HepG2 (cell line): Measurements from ENCODE around the gene MFSD12. TPM values are rescaled to one million over a fixed set of nuclear protein-coding genes. Genes with fewer than 3 reads are reported as not detected.

Experiments used
- ETS1 ChIP-seq: sonication (generic); formaldehyde crosslinking; IDR thresholded peaks from 2 replicates; pipeline ENCODE4 v1.4.0; 2020; ENCODE audit warnings: missing genetic modification reagents
- GATAD2A ChIP-seq: IDR thresholded peaks from 2 replicates; pipeline ENCODE4 v1.6.1; 2016
- HCFC1 ChIP-seq: fragments of 150-350 bp; IDR thresholded peaks from 2 replicates; pipeline ENCODE4 v1.6.1; 2014; ENCODE audit warnings: low read depth, low read length
- KAT2B ChIP-seq: fragments of 150-350 bp; IDR thresholded peaks from 2 replicates; pipeline ENCODE4 v1.6.1; 2014; ENCODE audit warnings: low read depth, low read length, borderline replicate concordance
- MAFG ChIP-seq: sonication (generic); formaldehyde crosslinking; IDR thresholded peaks from 2 replicates; pipeline ENCODE4 v1.5.1; 2020; ENCODE audit warnings: mild to moderate bottlenecking, missing genetic modification reagents
- MATR3 ChIP-seq: sonication (generic); formaldehyde crosslinking; IDR thresholded peaks from 2 replicates; pipeline ENCODE4 v1.4.0; 2020; ENCODE audit warnings: missing genetic modification reagents
- MTF1 ChIP-seq: sonication (generic); formaldehyde crosslinking; IDR thresholded peaks from 2 replicates; pipeline ENCODE4 v1.5.0; 2020; ENCODE audit warnings: missing genetic modification reagents
- PRDM15 ChIP-seq: sonication (generic); formaldehyde crosslinking; IDR thresholded peaks from 2 replicates; pipeline ENCODE4 v1.4.0; 2020; ENCODE audit warnings: missing genetic modification reagents
- RFX5 ChIP-seq: IDR thresholded peaks from 2 replicates; pipeline ENCODE4 v1.6.1; 2011; ENCODE audit warnings: low read depth, low read length, improper control_type of control experiment
- RXRB ChIP-seq: IDR thresholded peaks from 2 replicates; pipeline ENCODE4 v1.6.1; 2016; ENCODE audit warnings: borderline replicate concordance, missing genetic modification reagents, missing compliant biosample characterization
- YEATS2 ChIP-seq: sonication (generic); formaldehyde crosslinking; IDR thresholded peaks from 2 replicates; pipeline ENCODE4 v1.4.0; 2020; ENCODE audit warnings: missing genetic modification reagents, borderline replicate concordance
- ZNF430 ChIP-seq: sonication (generic); formaldehyde crosslinking; IDR thresholded peaks from 2 replicates; pipeline ENCODE4 v1.9.0; 2021; ENCODE audit warnings: mild to moderate bottlenecking, missing genetic modification reagents
- ZNF460 ChIP-seq: sonication (generic); formaldehyde crosslinking; IDR thresholded peaks from 2 replicates; pipeline ENCODE4 v1.5.1; 2020; ENCODE audit warnings: missing genetic modification reagents, mild to moderate bottlenecking, borderline replicate concordance
- ZNF501 ChIP-seq: sonication (generic); formaldehyde crosslinking; IDR thresholded peaks from 2 replicates; pipeline ENCODE4 v1.5.1; 2020; ENCODE audit warnings: mild to moderate bottlenecking, moderate library complexity, missing genetic modification reagents
- ZNF556 ChIP-seq: sonication (generic); formaldehyde crosslinking; IDR thresholded peaks from 2 replicates; pipeline ENCODE4 v1.4.0; 2020; ENCODE audit warnings: mild to moderate bottlenecking, missing genetic modification reagents, borderline replicate concordance
- ZNF614 ChIP-seq: IDR thresholded peaks from 2 replicates; pipeline ENCODE4 v1.6.1; 2018; ENCODE audit warnings: missing biosample characterization, missing genetic modification reagents, inconsistent platforms, borderline replicate concordance
- ZNF672 ChIP-seq: sonication (generic); formaldehyde crosslinking; IDR thresholded peaks from 2 replicates; pipeline ENCODE4 v1.8.1; 2022; ENCODE audit warnings: missing genetic modification reagents
- ZNF775 ChIP-seq: sonication (generic); formaldehyde crosslinking; IDR thresholded peaks from 2 replicates; pipeline ENCODE4 v1.4.0; 2020; ENCODE audit warnings: missing genetic modification reagents, mild to moderate bottlenecking, moderate library complexity, borderline replicate concordance
- ZNF83 ChIP-seq: sonication (generic); formaldehyde crosslinking; IDR thresholded peaks from 2 replicates; pipeline ENCODE4 v1.4.0; 2020; ENCODE audit warnings: missing genetic modification reagents, mild to moderate bottlenecking, borderline replicate concordance
- polyA plus RNA-seq, 8 experiments: library from polyadenylated mRNA; depleted of rRNA in 3 of 8; stranded (reverse) in 7 of 8; unstranded in 1 of 8; fragments of >200 nt; fragmentation: Illumina TruSeq in 4 of 8; extraction: Trizol in 4 of 8; gene quantifications; 2 replicates each; pipeline versions ENCODE4 v1.2.1 to v1.2.3, GENCODE V29; 2011 to 2016; ENCODE audit warnings: low read depth in 4 of 8, missing spikeins in 1 of 8, mixed read lengths in 1 of 8; ENCODE audit not compliant: insufficient read depth in 1 of 8
- total RNA-seq, 5 experiments: library from RNA; depleted of rRNA; stranded (reverse); fragments of >200 nt; fragmentation: Illumina TruSeq; extraction: Trizol; gene quantifications; 2 replicates each; pipeline ENCODE4 v1.2.3, GENCODE V29; 2016; ENCODE audit warnings: low read depth in 1 of 5
- TF ChIP-seq, protein P1 (sequence below): sonication (generic); formaldehyde crosslinking; IDR thresholded peaks from 2 replicates; pipeline ENCODE4 v1.8.1; 2023; ENCODE audit warnings: mild to moderate bottlenecking, missing genetic modification reagents
- TF ChIP-seq, protein P2 (sequence below): sonication (generic); formaldehyde crosslinking; conservative IDR thresholded peaks from 2 replicates; pipeline ENCODE4 v1.4.0; 2020; ENCODE audit warnings: missing genetic modification reagents

Gene MFSD12
- total and polyA plus RNA-seq, 2 of the 13 experiments (the other 11 are each of a cell fraction or from before 2014, with no cell fraction given), result 27.2 to 29.1 TPM

DNA sequence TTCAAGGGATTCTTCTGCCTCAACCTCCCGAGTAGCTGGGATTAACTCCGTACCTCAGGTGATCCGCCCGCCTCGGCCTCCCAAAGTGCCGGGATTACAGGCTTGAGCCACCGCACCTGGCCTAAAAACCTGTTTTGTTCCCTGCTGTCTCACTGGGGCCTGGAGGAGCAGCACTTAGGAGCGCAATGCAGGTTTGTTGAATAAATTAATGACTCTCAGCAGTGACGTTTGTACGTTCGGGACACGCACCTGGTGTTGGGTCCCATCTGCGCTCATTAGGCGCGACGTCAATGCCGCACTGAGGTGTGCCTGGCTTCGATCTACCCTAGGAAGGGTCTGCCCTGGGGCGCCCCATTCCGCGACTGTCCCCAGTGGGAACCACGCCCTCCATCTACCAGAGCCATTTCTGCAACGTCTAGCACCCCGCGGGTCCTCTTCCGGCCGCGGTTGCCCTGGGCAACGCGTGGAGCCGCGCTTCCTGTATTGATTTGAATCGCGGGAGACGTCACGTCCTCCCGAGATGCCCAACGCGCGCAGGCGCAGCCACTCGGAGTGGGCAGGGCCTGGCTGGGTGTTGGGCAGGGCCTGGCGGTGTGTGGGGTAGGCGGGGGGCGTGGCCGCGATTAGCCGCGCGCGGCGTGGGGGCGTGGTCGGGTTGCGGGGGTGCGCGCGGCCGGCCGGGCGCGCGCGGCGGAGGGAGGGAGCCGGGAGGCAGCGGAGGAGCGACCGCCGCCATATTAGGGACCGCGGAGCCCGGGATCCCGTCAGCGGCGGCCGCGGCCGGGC is 51.6 kb downstream of the MFSD12 start, which contains the start of gene FZR1 (continued):
- peak; percentile 33; the same call in 1 of the 2 replicates for TF ChIP-seq RXRB
- no peak for TF ChIP-seq ETS1 (CRISPR knock-in tag)
- no peak for TF ChIP-seq MATR3 (CRISPR knock-in tag)
- peak; percentile 53; the same call in 1 of the 2 replicates for TF ChIP-seq ZNF430 (CRISPR knock-in tag)
- TF ChIP-seq GATAD2A (CRISPR knock-in tag), result peak; percentile 83
- no peak for TF ChIP-seq ZNF672
- TF ChIP-seq MTF1 (CRISPR knock-in tag), result no peak
- peak; percentile 86; the same call in 1 of the 2 replicates for TF ChIP-seq YEATS2 (CRISPR knock-in tag)
- peak; percentile 74; the same call in 1 of the 2 replicates for TF ChIP-seq ZNF501
- TF ChIP-seq ZNF775 (CRISPR knock-in tag), result no peak
- TF ChIP-seq KAT2B, result peak; percentile 60
- no peak for TF ChIP-seq ZNF460 (CRISPR knock-in tag)
- peak; percentile 59; the same call in 1 of the 2 replicates for TF ChIP-seq ZNF556 (CRISPR knock-in tag)
- TF ChIP-seq PRDM15 (CRISPR knock-in tag), result no peak
- TF ChIP-seq, protein P1, sequence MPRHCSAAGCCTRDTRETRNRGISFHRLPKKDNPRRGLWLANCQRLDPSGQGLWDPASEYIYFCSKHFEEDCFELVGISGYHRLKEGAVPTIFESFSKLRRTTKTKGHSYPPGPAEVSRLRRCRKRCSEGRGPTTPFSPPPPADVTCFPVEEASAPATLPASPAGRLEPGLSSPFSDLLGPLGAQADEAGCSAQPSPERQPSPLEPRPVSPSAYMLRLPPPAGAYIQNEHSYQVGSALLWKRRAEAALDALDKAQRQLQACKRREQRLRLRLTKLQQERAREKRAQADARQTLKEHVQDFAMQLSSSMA (CRISPR knock-in tag), result peak; percentile 63; the same call in 1 of the 2 replicates
- TF ChIP-seq ZNF614 (CRISPR knock-in tag), result peak; percentile 69; the same call in 1 of the 2 replicates
- no peak for TF ChIP-seq MAFG (CRISPR knock-in tag)
- TF ChIP-seq, protein P2, sequence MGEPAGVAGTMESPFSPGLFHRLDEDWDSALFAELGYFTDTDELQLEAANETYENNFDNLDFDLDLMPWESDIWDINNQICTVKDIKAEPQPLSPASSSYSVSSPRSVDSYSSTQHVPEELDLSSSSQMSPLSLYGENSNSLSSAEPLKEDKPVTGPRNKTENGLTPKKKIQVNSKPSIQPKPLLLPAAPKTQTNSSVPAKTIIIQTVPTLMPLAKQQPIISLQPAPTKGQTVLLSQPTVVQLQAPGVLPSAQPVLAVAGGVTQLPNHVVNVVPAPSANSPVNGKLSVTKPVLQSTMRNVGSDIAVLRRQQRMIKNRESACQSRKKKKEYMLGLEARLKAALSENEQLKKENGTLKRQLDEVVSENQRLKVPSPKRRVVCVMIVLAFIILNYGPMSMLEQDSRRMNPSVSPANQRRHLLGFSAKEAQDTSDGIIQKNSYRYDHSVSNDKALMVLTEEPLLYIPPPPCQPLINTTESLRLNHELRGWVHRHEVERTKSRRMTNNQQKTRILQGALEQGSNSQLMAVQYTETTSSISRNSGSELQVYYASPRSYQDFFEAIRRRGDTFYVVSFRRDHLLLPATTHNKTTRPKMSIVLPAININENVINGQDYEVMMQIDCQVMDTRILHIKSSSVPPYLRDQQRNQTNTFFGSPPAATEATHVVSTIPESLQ, result no peak
- TF ChIP-seq RFX5, result peak; percentile 72
- no peak for TF ChIP-seq ZNF83
- TF ChIP-seq HCFC1, result peak; percentile 62; the same call in 1 of the 2 replicates
